Ishikawa (cell line): ENCODE measurements around the gene FMO5.

ENCODE experiments used
- CEBPB ChIP-seq: IDR thresholded peaks from 2 replicates; pipeline ENCODE4 v1.6.1; 2012
- CREB1 ChIP-seq: IDR thresholded peaks from 2 replicates; pipeline ENCODE4 v1.6.1; 2012; ENCODE audit warnings: low read depth
- EGR1 ChIP-seq: IDR thresholded peaks from 2 replicates; pipeline ENCODE4 v1.6.1; 2012
- EP300 ChIP-seq: IDR thresholded peaks from 2 replicates; pipeline ENCODE4 v1.6.1; 2012; ENCODE audit warnings: borderline replicate concordance
- FOXM1 ChIP-seq: IDR thresholded peaks from 2 replicates; pipeline ENCODE4 v1.6.1; 2012; ENCODE audit warnings: low read depth, borderline replicate concordance
- MAX ChIP-seq: IDR thresholded peaks from 2 replicates; pipeline ENCODE4 v1.6.1; 2012
- NFIC ChIP-seq: IDR thresholded peaks from 2 replicates; pipeline ENCODE4 v1.6.1; 2012
- RAD21 ChIP-seq: IDR thresholded peaks from 2 replicates; pipeline ENCODE4 v1.6.1; 2012; ENCODE audit warnings: low read depth
- REST ChIP-seq: IDR thresholded peaks from 2 replicates; pipeline ENCODE4 v1.6.1; 2012; ENCODE audit warnings: low read depth, mild to moderate bottlenecking
- TAF1 ChIP-seq: IDR thresholded peaks from 2 replicates; pipeline ENCODE4 v1.6.1; 2012; ENCODE audit warnings: low read depth, mild to moderate bottlenecking
- TCF12 ChIP-seq: IDR thresholded peaks from 2 replicates; pipeline ENCODE4 v1.6.1; 2012; ENCODE audit warnings: low read depth
- TEAD4 ChIP-seq: IDR thresholded peaks from 2 replicates; pipeline ENCODE4 v1.6.1; 2012
- USF1 ChIP-seq: IDR thresholded peaks from 2 replicates; pipeline ENCODE4 v1.6.1; 2012
- YY1 ChIP-seq: IDR thresholded peaks from 2 replicates; pipeline ENCODE4 v1.6.1; 2012; ENCODE audit warnings: low read depth
- ZBTB7A ChIP-seq: IDR thresholded peaks from 2 replicates; pipeline ENCODE4 v1.6.1; 2012; ENCODE audit warnings: low read depth

FMO5 gene

GRCh38 chr1:147246910-147247655 lies 21.9 kb upstream of the FMO5 start:
- TF ChIP-seq TEAD4 (no peak), FOXM1 (no peak), TAF1 (no peak), ZBTB7A (no peak), RAD21 (no peak)

GRCh38 chr1:147246044-147246690 lies 21.0 kb upstream of the FMO5 start:
- TF ChIP-seq USF1 (no peak), RAD21 (no peak), CREB1 (no peak), CEBPB (no peak), EP300 (no peak), EGR1 (no peak), TAF1 (no peak), MAX (no peak), REST (no peak), TCF12 (no peak), TEAD4 (no peak), YY1 (no peak), ZBTB7A (no peak), NFIC (no peak), FOXM1 (no peak)

- TF ChIP-seq USF1 (no peak), MAX (no peak), YY1 (no peak), RAD21 (no peak), CEBPB (no peak), TCF12 (no peak), EGR1 (no peak), CREB1 (no peak), REST (no peak), NFIC (no peak), TEAD4 (no peak), EP300 (no peak), TAF1 (no peak), FOXM1 (no peak), ZBTB7A (no peak)
These were observed 20.5 kb upstream of the FMO5 start for GRCh38 chr1:147245586-147246021.

GRCh38 chr1:147245129-147245528 lies 20.0 kb upstream of the FMO5 start:
- TF ChIP-seq REST = no peak
- TF ChIP-seq YY1 = no peak

GRCh38 chr1:147243841-147244240 lies 18.7 kb upstream of the FMO5 start:
- no peak for TF ChIP-seq EGR1
